NCI-H524 treated with DMSO at 0.1 percent for 48 hours (cell line): ENCODE measurements around the gene TGM3.
A peak's percentile ranks its signal among the peaks of the same experiment; 100 is the strongest.

Experiments used
- DNase-seq: peaks from one replicate; lab custom pipeline; 2025; lab: John Stamatoyannopoulos, UW

TGM3 gene

DNA sequence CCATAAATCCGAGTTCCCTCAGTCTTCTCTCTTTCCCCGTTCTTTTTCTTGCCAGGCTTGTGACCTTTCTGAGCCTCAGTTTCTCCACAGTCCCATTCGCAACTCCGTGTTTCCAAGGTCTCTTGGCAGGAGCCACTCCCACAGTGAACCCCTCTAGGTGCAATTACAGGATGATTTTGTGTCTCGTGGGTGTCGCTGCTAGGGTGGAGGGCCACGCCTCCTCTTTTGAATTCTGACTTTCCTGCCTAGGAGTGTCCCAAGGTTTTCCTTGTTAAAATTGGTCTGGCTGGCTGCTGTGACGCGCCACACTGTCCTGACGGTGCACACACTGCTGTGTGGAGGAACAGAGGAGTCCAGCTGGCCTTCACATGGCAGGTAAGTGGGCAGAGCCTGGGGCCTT lies 84.8 kb downstream of the TGM3 start, which contains the start of gene TGM6:
Gene TGM6, plus strand, starts transcription at position 301 of the 400 bp plus-strand sequence. Its CDS starts 68 bp downstream, at position 369.
- DNase-seq = no peak

DNA sequence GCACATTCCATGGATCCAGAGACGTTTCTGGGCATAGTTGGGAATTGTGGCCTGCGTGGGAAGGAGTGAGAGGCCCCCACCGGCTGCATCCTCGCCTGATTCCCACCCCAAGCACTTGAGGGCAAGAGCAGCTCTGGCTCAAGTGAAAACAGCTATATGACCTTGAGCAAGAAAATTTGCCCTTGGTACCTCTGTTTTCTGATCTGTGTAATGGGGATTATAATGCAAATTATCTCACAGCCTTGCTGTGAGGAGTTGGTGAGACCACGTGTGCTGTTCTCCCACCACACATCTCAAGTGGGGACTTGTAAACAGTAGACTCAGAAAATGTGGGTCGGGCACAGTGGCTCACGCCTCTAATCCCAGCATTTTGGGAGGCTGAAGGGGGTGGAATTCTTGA lies 85.5 kb downstream of the TGM3 start:
- DNase-seq = no peak

DNA sequence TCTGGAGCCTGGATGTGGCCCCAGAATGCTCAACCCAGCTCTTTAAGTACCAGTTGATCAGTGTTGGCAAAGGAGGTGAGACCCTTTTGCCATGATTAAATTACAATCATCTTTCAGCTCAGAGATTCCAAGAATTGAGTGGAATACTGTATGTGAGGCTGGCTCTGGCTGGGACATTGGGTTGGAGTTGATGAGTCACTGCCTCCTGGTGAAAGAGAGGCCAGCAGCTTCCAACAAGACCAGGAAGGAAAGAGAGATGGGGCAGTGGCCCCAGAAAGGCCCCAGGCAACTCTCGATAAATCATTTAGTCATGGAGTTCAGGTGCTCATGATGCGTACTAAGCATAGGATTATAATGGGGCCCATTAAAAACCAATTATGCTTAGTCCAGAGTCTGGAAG lies 87.0 kb downstream of the TGM3 start:
- DNase-seq = no peak

DNA sequence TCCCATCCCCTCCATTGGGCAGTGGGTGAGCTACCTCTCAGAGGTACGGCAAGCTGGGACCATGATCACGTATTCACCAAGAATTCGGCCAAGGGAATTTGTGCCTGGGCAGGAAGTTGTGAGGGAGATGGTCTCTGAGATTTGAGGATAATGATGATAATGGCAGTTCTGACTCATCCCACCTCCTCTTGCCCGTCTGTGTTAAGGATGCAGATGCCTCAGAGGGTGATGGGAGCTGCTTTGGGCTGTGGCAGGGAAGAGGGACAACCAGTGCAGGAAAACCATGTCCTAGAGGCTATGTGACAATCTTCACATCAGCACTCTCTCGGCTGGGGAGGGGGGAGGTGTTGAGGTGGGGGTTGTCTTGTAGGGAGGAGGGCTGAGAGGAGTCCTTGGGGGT lies 89.2 kb downstream of the TGM3 start:
- no peak for DNase-seq

DNA sequence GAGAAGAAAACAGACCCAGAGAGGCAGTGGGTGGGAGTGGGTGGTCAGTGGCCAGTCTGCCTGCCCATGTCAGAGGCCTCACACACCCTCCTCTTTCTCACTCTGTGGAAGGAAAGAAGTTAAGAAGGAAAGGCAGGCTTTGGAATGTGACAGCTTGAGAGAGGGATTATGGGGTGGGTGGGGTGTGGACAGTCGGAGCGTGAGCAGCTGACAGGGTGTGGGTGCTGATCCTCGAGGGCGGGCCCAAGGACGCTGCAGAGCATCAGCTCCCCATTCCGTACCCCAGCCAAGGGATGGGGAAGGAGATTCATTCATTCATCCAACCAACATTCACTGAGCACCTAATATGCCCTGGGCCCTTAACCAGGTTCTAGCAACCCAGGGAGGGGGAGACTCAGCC lies 89.7 kb downstream of the TGM3 start:
- DNase-seq = no peak

DNA sequence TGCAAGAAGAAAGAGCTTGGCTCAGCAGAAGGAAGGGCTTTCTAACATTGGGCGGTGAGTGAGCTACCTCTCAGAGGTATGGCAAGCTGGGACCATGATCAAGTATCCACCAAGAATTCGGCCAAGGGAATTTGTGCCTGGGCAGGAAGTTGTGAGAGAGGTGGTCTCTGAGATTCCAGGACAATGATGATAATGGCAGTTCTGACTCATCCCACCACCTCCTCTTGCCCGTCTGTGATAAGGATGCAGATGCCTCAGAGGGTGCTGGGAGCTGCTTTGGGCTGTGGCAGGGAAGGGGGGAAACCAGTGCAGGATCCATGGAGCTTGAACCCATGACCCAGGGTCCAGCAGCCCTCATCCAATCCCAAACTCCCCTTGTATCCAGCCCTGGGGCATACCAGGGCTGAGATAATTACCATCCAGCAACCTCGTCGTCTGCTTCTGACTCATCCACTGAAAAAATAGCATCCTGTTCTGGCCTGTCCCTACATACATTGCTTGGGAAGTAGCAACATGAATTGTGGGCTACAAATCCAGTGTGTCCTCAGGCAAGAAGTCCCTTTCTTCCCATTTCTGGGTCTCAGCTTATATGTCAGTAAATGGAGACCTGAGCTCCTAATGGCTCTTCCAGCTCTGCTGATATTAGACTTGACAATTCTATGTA lies 90.8 kb downstream of the TGM3 start:
- no peak for DNase-seq

DNA sequence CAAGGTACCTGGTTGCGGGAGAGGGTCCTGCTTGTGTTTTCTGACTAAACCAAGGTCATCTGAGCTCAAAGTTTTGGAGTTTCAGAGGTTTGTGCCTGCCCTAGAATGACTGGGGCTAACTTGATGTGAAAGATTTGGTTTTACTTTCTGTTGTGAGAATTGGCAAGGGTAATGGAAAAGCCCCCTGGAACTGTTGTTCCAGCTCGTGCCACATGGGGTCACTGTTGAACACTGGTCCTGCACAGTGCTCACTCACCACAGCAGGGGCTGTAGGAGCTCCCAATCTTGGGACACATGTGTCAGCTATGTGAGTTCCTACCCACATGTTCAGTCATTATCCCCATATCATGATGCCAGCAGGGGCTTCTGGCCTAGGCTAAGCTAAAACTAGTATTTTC lies 91.4 kb downstream of the TGM3 start:
- DNase-seq = peak; percentile 30

DNA sequence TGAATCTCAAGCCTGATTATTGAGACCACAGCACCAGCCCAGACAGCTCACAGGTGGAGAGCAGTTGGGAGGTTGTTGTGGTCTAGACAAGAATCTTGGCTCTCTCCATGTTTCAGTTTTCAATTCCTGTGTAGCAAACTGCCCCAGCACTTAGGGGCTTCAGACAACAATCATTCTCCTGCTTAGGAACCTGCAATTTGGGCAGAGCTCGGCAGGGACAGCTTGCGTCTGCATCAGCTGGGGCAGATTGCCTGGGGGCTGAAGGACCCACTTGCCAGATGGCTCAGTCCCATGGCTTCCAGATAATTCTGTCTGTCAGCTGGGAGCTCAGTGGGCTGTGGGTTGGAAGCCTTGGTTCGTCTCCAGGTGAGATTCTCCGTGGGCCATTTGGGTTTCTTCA lies 91.8 kb downstream of the TGM3 start:
- peak; percentile 30 for DNase-seq
